ENCODE measurements around the gene RTL9.
"Not testable (repeated sequence)": the region's sequence is repeated elsewhere in the genome, so short reads cannot be mapped to it uniquely, and the experiment has no call there.

RTL9 gene

GRCh38 chrX:110406250-110406649 lies 47.6 kb downstream of the RTL9 start:
- DNase-seq (ENCODE audit: low read depth in 2 of 2): not testable (repeated sequence)

GRCh38 chrX:110406822-110407221 lies 48.2 kb downstream of the RTL9 start:
- DNase-seq (ENCODE audit: low read depth in 2 of 2): no peak

GRCh38 chrX:110407910-110408545 lies 49.4 kb downstream of the RTL9 start:
- DNase-seq (ENCODE audit: low read depth in 2 of 2): no peak
